K562 treated with DMSO at 1 percent for 4 hours (cell line): ENCODE results near the gene TPRX2. TPM values are rescaled to one million over a fixed set of nuclear protein-coding genes. Genes with fewer than 3 reads are reported as not detected.

Experiments
- total RNA-seq: library from RNA; unstranded; fragments of 300-600 nt; gene quantifications from 2 replicates; pipeline ENCODE4 v1.2.3, GENCODE V29; 2022; ENCODE audit not compliant: insufficient read depth

Gene TPRX2
- not detected in 2 replicates for total RNA-seq

GRCh38 chr19:47858646-47859285 lies at the start of gene TPRX2:
TSS of gene TPRX2 (plus strand) at chr19:47859235. CDS start at chr19:47859247, 12 bp downstream.

GRCh38 chr19:47821460-47822020 lies 37.5 kb upstream of the TPRX2 start, which contains the start of gene CRX:
TSS of gene CRX (plus strand) at chr19:47821937. CDS start at chr19:47834444, 12,507 bp downstream.

DNA sequence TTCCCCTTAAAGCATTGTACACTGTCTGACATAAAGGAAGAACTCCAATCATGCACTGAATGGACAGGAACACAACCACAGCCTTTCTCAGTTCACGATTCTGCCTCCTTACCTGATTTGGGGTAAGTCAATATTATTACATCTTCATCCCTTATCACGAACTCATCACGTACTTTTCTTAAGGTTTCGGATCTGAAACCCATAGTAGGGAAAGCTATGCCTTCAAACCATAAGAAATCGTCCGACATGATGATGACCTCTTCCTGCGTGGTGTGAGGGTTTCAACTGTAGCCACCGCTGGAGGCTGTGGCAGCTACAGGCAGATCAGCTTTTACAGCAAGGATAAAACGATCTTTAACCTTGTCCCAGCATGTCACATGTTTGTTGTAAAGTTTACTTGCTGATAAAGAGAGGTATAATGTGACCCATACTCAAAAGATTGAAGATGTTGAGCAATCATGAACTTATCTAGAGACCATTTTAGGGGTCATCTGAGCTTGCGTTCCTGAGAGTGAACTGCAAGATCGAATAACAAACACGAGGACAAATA lies 27.1 kb downstream of the TPRX2 start, which contains the start of gene SULT2A1:
Gene SULT2A1 (minus strand): TSS at position 306 of the 550 bp plus-strand sequence. CDS start 58 bp downstream, at position 248.

Other genes starting within 250 kb of the TPRX2 start
- gene EHD2, start 145.8 kb upstream of the TPRX2 start, total RNA-seq = 21.0 and 25.2 TPM in 2 replicates
- 1,045 and 1,223 TPM in 2 replicates for gene NOP53, start 113.7 kb upstream of the TPRX2 start, total RNA-seq
- gene SELENOW, start 80.5 kb upstream of the TPRX2 start, total RNA-seq = 96.8 and 155 TPM in 2 replicates
- not detected in 2 replicates for gene TPRX1, start 54.7 kb upstream of the TPRX2 start, total RNA-seq
- gene CRX, start 37.3 kb upstream of the TPRX2 start, total RNA-seq = not detected in 2 replicates
- gene SULT2A1, start 27.1 kb downstream of the TPRX2 start, total RNA-seq = 0.74 TPM in 1 of 2 replicates, not detected in the other
- not detected in 2 replicates for gene BSPH1, start 132.9 kb downstream of the TPRX2 start, total RNA-seq
- gene ELSPBP1, start 135.4 kb downstream of the TPRX2 start, total RNA-seq = 1.0 TPM in 1 of 2 replicates, not detected in the other
- gene CABP5, start 184.8 kb downstream of the TPRX2 start, total RNA-seq = not detected in 2 replicates